NCI-H524 (cell line): ENCODE results near the gene NYNRIN.
"Not testable (repeated sequence)": the region's sequence is repeated elsewhere in the genome, so short reads cannot be mapped to it uniquely, and the experiment has no call there.

ENCODE experiments used
- DNase-seq, 2 experiments: peaks; one replicate each; lab custom pipeline; 2025; lab: John Stamatoyannopoulos, UW

Gene NYNRIN

GRCh38 chr14:24369907-24370687 is 28.7 kb upstream of the NYNRIN start:
- peak in 1 of 2 experiments; percentile 21 for DNase-seq

- no peak for DNase-seq
These were observed 28.1 kb upstream of the NYNRIN start for GRCh38 chr14:24370748-24371147.

GRCh38 chr14:24371605-24372004 is 27.2 kb upstream of the NYNRIN start:
- not testable (repeated sequence) for DNase-seq

DNA sequence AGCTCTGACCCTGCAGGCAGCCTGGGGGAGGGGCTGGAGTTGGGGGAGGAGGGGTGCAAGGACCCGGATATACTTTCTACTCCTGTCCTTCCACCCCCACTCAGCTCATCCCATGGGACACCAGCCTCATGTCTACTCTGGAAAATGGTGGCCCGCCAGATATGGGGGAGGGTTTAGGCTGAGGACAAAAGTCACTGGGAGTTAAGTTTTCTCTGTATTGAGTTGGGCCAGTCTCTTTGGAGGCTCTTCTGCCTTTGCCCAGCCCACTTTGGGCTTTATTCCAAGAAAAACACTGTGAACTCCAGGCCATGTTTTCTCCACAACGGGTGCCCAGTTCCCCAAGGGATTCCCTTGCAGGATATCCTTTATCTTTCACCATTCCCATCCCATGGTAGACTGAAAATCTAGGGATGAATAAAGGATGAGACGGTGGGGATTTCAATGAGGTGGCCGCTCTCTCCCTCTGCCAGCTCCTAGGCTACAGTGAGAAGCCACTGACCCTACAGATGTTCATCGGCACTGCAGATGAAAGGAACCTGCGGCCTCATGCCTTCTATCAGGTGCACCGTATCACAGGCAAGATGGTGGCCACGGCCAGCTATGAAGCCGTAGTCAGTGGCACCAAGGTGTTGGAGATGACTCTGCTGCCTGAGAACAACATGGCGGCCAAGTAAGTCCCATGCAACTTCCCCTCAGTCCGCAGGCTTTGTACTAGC is 25.9 kb upstream of the NYNRIN start:
- DNase-seq, result no peak

GRCh38 chr14:24376448-24377070 is 22.2 kb upstream of the NYNRIN start:
- DNase-seq, result no peak

- no peak for DNase-seq
These were observed 21.7 kb upstream of the NYNRIN start for GRCh38 chr14:24377126-24377525.

- DNase-seq, result no peak
These were observed 21.1 kb upstream of the NYNRIN start for GRCh38 chr14:24377657-24378056.

- no peak for DNase-seq
These were observed 20.5 kb upstream of the NYNRIN start for GRCh38 chr14:24378327-24378726.

- DNase-seq, result no peak
These were observed 19.6 kb upstream of the NYNRIN start for GRCh38 chr14:24378981-24379906.

DNA sequence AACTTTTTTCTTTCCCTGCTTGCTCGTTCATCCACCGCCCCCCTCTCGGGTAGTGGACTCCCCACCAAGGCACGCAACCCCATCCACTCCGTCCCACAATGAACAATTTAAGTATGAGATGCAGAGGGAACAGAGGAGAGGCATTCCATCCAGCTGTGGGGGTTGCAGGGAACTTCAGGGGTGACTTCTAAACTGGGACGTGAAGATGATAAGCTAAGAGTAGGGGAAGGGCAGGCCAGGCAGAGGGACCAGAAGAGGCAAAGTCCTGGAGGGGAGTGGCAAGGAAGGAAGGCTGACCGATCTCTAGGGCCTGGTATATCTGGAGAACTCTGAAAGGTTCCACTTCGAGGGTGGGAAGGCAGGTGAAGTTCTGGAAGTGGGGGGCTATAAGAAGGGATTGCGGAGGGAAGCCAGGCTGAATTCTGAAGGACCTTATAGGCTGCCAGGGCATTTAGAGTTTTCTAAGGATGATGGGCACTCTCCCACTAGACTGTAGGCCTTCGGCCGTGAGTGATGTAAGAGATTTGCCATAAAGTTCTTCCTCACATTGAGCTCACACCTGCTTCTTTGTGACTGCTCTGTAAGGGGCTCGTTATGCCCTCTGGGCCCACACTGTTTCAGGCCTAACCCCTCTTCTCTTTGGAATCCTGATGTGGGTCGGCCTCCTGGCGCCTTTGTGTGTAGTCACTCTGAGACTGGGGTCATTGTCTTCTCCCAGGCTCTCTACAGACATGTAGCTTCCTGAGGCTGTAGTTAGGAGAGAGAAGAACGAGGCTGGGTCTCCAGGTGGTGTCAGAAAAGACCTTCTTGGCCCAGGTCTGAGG is 18.7 kb upstream of the NYNRIN start:
- no peak for DNase-seq

DNA sequence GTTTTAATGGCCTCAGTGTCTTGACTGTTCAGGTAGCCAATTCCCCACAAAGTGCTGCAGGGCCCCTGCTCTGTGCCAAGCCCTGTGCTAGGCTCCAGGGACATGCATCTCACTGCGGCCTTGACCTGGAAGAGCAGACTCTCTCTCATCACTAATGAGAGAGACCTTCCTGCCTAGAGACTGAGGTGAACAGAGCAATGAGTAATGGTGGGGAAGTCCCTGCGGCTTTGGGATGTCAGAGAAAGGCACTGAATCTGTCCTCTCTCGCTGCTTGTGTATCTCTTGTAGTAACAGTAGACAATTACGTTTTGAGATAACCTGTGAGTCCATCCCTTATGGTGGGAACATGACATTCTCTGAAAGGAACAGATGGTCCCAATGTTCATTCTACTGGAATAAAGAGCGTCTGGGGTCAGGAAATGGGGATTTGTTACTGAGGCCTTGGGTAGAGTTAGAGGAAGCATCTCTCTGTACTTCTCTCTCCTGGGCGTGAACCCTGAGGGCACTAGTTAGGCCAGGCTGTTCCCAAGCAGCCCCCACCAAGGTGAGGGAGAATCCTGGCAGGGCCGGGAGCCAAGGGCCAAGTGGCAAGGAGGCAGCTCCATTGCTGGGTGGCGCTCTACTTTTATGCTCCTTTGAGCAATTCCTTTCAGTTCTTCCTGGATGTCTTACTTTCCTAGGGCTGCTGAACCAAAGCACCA is 17.3 kb upstream of the NYNRIN start:
- DNase-seq, result no peak

DNA sequence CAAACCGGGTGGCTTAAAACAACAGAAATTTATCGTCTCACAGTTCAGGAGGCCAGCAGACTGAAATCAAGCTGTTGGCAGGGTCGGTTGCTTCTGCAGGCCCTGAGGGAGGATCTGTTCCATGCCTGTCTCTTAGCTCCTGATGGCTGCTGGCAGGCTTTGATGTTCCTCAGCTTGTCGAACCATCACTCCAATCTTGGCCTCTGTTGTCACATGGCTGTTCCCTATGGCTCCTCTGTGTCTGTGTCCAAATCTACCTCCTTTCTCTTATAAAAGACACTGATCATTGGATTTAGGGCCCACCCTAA is 16.8 kb upstream of the NYNRIN start:
- no peak for DNase-seq

DNA sequence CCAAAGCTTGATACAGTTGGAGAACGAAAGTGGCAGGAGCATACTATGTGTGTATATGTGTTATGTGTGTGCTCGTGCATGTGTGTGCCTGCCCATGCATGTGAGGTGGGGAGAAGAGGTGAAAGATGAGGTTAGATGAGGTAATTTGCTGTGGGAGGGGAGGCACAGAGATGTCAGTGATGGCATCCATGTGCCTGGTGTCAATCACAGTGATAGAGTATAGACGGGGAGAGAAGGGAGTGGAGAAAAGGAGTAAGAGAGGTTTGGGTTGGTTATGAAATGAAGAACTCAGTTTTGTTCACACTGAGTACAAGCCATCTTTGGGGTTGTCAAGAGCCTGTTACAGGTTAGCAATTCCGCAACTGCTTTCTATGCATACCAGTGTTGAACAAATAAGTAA is 14.6 kb upstream of the NYNRIN start:
- no peak for DNase-seq

GRCh38 chr14:24385524-24385923 is 13.3 kb upstream of the NYNRIN start:
- DNase-seq, result no peak

GRCh38 chr14:24387009-24387345 is 11.8 kb upstream of the NYNRIN start:
- DNase-seq, result no peak

DNA sequence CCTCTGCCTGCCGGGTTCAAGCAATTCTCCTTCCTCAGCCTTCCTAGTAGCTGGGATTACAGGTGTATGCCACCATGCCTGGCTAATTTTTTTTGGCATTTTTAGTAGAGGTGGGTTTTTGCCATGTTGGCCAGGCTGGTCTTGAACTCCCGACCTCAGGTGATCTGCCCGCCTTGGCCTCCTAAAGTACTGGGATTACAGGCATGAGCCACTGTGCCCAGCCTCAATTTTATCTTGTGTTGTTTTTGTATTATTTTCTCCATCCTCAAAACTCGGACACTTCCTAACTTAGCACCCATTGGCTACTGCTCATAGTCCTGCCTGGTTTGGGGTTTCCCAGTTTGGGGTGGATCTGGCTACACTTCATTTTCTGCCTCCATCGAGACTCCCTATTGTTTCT is 11.2 kb upstream of the NYNRIN start:
- not testable (repeated sequence) for DNase-seq

DNA sequence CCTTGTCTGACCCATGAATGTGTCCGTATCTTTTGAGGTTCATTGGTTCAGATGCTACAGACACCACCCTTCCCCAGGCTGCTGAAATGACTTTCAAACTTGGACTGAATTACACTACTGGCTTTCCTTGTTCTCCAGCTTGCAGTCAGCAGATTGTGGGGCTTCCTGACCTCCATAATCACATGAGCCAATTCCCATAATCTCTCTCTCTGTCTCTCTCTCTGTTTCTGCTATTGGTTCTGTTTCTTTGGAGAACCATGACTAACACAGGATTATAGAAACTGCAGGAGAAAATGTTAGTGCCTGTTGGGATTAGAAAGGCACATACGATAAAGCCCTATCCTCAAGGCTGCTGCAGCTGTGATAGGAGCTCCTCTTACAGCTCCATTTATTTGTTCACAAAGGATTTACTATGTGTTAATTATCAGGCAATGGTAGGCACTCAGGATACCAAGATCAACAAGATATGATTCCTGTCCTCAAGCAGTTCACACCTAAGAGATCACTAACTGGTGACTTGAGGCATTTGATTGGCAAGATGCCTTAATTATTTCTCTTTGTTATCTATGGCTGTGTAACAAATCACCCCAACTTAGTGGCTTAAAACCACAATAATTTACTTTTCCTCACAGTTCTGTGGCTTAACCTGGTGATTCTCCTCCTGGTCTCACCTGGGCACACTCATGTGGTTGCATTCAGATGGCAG is 10.2 kb upstream of the NYNRIN start:
- DNase-seq, result peak in 1 of 2 experiments; percentile 61

DNA sequence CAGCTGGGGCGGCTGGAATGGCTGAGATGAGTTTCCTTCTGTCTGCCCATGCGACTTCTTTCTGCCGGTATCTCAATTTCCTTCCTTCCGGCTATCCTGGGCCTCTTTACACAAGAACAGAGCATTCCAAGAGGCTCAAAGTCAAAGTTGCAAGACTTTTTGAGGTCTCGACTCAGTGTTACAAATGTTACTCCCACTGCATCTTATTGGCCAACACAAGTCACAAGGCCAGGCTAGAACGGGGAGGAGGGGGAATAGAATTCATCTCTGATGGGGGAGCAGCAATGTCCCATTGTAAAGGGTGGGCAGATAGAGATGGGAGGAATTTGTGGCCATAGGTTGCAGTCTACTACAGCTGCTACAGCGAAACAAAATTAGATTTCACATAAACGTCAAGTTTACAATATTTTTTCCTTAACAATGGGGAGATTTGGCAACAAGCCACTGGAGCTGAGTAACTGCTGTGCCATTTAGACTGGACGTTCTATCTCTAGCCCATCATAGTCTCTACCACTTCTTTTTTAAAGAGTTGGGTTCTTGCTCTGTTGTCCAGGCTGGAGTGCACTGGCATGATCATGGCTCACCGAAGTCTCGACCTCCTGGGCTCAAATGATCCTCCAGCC is 9.5 kb upstream of the NYNRIN start:
- no peak for DNase-seq

GRCh38 chr14:24390701-24391468 is 7.9 kb upstream of the NYNRIN start:
- no peak for DNase-seq
